ES-I3 (cell line): ENCODE results near the gene ARGLU1.

Experiments used
- H3K36me3 ChIP-seq: 2 replicates; pipeline ENCODE4 v1.6.1; 2013; ENCODE audit warnings: mild to moderate bottlenecking, low read length, control low read depth, moderate library complexity; ENCODE audit not compliant: insufficient read depth
- H3K4me1 ChIP-seq: 2 replicates; pipeline ENCODE4 v1.6.1; 2013; ENCODE audit warnings: mild to moderate bottlenecking, control low read depth, low read length; ENCODE audit not compliant: insufficient read depth
- H3K9ac ChIP-seq: 2 replicates; pipeline ENCODE4 v1.6.1; 2013; ENCODE audit warnings: low read depth, mild to moderate bottlenecking, low read length, moderate library complexity
- H3K9me3 ChIP-seq: 2 replicates; pipeline ENCODE4 v1.6.1; 2013; ENCODE audit warnings: mild to moderate bottlenecking, low read length, moderate library complexity; ENCODE audit not compliant: control insufficient read depth, insufficient read depth

The ARGLU1 gene

DNA sequence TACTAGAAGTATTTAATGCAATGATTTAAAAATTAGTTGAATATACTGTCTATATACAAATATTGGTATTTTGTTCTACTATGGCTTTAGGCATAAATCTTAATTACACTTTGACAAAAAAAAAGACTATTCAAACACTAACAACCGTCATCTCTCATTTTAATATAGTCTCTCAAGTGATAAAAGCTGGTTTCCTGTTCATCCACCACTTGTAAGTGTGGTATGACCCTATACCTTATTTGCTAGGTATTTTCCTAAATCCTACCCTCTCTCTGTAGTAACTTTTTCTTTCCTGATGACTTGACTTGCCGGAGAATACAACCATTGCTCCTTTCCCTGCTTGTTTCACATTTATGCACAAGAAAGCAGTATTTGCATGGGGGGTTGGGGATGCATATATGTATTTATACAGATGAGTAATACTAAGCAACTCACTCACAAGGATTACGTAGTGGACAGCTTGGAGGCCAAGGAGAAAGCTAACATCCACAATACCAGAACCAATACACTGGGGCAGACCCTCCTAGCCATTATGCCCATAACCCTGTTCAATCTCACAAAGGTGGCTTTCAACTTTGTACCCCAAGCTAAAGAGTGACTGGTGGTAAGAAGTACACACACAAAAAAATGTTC, 19.8 kb downstream of the ARGLU1 start:
- Histone ChIP-seq H3K36me3 (peaks cover 19% of the 10 kb centered on the region), H3K9me3 (no peaks in the 10 kb centered on the region), H3K9ac (no peak overlapping the region), H3K4me1 (no peaks in the 10 kb centered on the region)

DNA sequence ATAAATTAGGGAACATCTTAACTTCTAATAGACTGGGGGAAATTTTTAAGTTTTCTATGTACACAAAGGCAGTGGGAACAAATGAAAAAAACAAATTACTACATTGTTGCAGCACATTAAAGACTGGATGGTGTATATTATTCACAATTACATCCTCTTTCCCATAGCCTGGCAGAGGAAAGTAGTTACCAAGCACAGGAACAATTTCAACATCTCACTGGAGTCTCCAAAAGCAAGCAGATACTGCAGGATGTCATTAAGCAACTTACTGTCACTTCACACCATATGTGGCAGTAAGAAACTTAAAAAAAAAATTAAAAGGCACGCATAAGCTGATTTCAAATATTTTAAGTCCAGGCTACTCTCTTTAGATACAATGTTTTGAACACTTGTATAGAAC, 26.1 kb downstream of the ARGLU1 start:
- Histone ChIP-seq H3K36me3 (peaks cover 9% of the 10 kb centered on the region), H3K9ac (no peak overlapping the region), H3K9me3 (no peaks in the 10 kb centered on the region), H3K4me1 (peaks cover 12% of the 10 kb centered on the region)

DNA sequence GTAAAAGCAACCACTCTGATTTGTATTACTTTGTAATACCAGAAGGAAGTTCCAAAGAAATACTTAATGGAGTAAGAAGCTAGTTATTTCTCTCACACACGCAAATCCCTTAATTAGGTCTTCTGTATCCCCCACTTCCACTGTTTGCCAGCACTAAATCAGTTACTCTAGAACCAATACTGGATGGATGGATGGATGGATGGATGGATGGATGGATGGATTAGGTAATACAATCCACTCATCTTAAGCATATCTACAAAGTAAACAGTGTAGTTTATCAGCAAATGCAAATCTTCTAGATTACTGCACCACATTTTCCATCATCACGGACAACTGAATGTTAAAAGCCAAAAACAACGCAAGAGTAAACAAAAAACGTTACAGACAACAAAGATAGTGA, 27.3 kb downstream of the ARGLU1 start:
- H3K4me1 ChIP-seq, result peaks cover 12% of the 10 kb centered on the region
- H3K9me3 ChIP-seq, result no peaks in the 10 kb centered on the region
- no peak overlapping the region for H3K9ac ChIP-seq
- H3K36me3 ChIP-seq, result peaks cover 9% of the 10 kb centered on the region

DNA sequence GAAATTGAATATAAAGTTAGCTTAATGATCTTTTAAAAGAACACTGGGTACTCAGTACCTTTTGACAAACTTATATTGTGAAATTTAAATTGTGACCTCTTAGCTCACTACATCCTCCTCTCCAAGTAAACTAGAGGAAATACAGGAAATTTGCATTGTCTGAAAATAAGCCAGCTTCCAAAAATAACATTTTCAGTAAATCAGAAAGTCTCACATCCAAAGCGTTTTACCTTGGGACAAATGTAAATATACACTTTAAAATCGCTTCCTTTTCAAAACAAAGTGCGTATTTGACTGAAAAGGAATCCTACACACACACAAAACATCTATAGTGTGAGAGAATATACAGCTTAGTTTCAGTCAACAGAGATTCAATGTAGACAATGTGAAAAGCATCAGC, 30.4 kb downstream of the ARGLU1 start:
- Histone ChIP-seq H3K9me3 (no peaks in the 10 kb centered on the region), H3K9ac (no peak overlapping the region), H3K36me3 (no peaks in the 10 kb centered on the region), H3K4me1 (peaks cover 12% of the 10 kb centered on the region)

DNA sequence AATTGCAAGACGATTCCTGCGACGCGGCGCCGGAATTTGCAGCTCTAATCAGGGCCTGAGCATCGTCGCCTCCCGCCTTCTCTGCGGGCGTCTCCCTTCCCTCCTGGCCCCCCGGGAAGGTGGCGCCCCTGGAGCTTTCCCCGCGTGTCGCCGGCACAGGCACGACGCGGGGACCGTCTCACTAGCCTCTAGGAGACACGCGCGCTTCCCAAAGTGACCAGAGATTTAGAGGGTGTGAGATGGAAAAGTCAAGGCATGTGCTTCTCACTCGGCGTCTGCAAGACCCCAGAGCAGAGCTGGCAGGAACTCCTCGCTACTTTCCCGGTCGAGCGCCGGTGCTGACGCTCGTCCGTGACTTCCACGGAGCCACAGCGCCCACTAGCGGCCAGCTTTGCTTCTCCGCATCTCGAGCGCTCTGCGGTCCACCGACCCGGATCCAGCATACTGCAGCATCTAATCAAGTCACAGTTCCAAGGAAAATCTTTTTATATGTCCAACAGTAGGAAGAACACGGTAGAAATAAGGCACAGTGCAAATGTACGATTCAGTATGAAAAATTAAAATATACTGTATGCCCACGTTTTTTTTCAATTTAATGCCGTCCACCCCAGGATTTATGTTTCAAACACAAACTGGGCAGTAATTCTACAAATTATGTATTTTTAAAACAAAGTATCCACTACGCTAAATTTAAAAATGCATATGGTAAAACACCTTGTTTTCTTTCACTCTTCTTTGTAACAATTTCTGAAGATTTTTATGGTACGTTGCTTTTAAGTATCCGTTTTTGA, 31.5 kb downstream of the ARGLU1 start:
- Histone ChIP-seq H3K36me3 (no peaks in the 10 kb centered on the region), H3K9me3 (no peaks in the 10 kb centered on the region), H3K9ac (peak overlapping the region; percentile 76; the same call in 1 of the 2 replicates), H3K4me1 (peaks cover 19% of the 10 kb centered on the region)

DNA sequence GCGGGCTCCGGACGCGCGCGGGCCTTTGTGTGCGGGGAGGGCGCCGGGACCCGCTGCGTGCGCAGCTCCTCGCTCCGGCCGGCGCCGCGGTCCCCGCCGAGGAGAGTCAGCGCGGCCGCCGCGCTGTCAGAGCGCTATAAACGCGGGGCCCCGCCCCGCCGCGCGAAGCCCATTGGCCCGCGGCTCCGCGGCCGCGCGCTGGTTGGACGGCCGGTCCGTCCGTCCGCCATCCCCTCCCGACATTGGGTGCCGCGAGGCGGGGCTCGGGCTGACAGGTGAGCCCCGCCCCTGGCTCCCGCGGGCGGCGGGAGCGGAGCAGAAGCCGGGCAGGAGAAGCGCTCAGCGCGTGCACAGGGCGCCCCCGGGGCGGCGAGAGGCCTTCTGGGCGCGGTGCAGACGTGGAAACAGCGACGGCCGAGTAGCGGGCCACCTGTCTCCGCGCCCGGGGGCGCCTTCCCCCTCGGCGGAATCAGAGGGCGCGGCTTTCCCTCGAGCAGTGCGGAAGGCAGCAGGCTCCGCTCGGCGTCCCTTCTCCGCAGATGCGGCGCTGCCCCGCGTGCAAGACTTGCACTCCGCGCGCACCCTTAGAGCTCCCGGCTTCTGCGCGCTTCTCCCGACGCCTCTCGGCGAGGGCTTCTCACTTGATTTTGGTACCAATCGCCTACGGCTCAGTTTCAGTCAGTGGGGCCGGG, 32.2 kb downstream of the ARGLU1 start, which contains the start of gene EFNB2:
EFNB2 (minus strand) TSS at position 111 of the 692 bp plus-strand sequence. CDS start 698 bp downstream, outside the sequence.
- H3K9me3 ChIP-seq, result no peaks in the 10 kb centered on the region
- H3K36me3 ChIP-seq, result no peaks in the 10 kb centered on the region
- H3K9ac ChIP-seq, result peak within 1 kb of the TSS; percentile 76
- peaks cover 27% of the 10 kb centered on the region for H3K4me1 ChIP-seq

DNA sequence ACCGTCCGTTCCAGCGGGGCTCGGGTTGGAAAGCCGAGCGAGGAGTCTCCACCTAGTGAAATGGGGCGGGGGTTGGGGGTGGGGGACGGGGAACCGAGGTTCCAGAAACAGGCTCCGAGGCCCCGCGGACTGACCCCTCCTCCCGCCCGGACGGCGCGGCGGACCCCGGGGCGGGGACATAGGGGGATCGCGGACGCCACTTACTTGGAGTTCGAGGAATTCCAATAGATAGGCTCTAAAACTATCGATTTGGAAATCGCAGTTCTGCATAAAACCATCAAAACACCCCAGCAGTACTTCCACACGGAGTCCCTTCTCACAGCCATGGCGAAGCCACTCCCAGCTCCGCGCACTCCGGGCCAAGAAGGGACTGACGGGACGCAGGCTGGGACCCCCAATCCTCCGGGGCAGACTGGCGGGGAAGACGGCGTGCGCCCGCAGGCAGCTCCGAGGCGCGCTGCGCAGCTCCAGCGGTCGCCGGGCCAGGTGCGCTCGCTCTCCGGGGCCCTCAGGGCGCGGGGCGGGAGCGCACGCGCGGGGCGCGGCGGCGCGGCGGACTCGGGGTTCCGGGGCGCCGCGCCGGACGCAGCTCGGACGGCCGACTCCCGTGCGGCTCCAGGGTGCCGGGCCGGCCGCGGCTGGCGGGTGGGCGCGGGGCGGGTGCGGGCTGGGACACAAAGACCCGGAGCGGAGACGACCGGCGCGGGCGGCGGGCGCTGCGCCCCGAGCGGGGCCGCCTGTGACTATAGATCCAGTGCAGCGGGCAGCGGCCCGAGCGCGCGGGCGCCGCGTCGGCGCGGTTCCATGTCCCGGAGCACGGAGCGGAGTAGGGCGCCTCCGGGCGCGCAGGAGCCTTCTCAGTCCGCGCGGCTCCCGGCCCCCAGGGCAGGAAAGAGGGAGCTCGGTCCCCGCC, 33.0 kb downstream of the ARGLU1 start:
- Histone ChIP-seq H3K4me1 (peaks cover 35% of the 10 kb centered on the region), H3K36me3 (no peaks in the 10 kb centered on the region), H3K9me3 (no peaks in the 10 kb centered on the region), H3K9ac (peak overlapping the region; percentile 76)

DNA sequence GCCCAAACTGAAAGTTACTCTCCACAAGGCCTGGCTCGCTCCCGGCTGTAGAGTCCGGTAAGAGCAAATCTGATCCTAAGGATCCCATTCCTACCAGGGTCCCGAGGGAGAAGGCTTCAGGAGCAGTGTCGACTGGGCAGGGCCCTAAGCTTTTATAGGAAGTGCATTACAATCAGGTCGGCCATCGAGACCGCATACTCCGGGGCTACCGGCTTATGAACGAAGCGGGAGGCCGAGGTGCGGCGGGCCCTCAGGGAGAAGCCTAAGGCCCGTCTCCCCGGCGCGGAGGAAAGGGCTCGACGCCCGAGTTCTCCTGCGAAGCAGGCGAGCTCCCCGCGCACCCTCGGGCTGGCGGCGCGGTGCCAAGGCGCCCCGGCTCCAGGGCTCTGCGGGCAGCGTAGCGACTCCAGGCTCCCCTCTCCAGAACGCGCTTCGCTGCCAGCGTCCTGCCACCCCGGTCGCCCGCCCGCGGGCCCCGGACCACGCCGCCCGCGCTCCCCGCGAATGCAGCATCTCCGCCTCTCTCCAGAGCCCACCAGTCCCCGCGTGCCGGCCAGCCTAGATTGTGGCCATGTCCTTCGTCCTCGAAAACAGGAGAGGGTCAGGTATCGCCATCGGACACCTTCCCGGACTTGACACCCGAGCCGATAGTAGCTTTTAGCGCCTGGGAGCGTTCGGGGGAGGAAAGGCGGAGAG, 33.8 kb downstream of the ARGLU1 start:
- H3K9me3 ChIP-seq, result no peaks in the 10 kb centered on the region
- peaks cover 43% of the 10 kb centered on the region for H3K4me1 ChIP-seq
- peak overlapping the region; percentile 76 for H3K9ac ChIP-seq

DNA sequence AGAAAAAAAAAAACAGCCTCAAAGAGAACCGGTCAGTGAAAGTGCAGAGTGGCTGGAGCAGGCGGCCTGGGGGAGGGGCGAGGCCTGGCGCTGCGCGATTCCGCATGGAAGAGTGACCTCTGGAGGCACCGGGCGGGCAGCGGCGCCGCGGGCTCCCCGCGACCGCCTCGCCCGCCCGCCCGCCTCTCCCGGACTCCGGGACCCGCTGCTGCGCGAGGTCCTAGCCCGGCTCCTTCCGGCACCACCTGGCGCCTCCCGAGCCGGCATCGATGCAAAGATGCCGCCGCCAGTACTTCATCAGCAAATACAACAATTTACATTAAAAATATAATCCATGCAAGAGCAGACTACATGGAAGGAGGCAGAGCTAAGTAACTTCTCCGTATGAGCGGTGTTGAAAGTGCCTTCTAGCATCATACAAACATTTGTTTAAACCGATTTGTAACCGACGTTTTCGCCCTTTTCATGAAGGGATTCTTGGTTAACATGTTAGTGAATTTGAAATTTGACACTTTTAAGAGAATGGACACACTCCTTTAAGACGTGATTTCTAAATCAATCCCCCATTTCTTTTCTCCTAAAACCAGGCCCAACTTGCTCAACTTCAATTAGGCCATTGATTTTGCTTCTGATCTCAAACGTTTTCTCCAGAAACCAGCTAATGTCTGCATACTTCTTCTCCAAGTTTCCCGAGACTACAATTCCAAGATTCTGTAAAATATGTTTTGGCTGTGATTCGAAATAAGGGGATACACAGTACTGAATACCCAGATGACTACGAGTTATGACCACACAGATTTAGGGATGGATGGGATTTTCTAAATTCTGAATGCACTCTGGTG, 34.6 kb downstream of the ARGLU1 start:
- Histone ChIP-seq H3K9ac (peak overlapping the region; percentile 76), H3K9me3 (no peaks in the 10 kb centered on the region), H3K36me3 (no peaks in the 10 kb centered on the region), H3K4me1 (peaks cover 50% of the 10 kb centered on the region)

More for the DNA sequence above, 33.8 kb downstream of the ARGLU1 start:
- H3K36me3 ChIP-seq, result no peaks in the 10 kb centered on the region

DNA sequence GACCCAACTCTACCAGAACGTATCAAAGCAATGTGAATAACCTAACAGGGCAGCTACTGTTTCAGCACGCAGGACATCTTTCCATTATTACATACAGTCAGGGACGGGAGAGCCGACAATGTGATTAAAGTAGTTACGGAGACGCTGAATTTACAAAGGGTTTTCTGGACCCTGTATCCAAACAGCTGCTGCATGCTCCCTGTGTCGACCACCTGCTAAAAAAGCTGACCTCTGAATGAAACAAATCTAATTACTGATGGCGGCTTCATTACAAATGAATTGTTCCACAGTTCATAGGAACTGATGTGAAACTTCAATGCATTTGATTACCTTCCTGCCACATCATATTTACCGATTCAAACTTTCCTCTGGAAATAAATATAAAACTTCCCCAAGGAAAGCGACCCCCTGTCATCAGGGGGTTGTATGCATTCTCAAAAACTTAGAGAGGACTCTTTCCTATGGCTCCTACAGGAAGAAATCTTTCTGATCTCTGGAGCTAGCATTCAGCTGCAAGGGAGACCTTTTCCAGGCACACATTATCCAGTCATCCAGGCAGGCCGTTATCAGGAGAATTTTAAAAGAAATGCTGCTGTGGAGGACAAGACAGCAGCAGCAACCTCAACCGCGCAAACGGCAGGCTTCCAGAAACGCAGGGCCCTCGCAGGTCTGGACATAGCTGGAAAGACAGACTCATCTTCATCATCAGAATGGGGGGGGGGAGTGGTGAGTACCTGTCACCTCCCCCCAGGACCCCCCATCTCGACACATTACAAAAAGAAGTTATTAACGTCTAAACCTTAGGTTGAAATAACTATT, 35.6 kb downstream of the ARGLU1 start:
- Histone ChIP-seq H3K9me3 (no peaks in the 10 kb centered on the region), H3K4me1 (peaks cover 53% of the 10 kb centered on the region), H3K36me3 (no peaks in the 10 kb centered on the region), H3K9ac (peak overlapping the region; percentile 76; the same call in 1 of the 2 replicates)

DNA sequence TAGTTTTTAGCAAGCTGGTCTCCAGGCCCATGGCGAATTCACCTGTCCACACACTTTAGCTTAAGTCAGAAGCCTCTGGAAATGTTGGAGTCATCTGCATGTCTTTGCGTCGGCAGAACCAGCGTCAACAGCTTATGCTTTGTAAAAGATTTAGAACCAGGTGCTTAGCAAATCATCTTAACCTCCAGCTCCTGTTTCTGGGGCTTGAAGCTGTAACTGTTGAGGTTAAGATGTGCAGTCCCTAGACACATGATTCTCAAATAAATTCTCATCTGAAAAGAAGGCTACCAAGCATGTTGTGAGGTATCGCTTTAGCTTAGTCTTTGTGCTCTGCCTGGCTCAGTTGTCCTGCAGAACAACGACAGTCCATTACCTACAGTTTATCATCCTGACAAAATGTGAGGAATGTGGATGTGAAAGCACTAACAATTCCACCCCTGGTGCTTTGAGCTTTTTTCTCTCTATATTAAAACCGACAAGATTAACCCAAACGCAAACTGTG, 36.9 kb downstream of the ARGLU1 start:
- Histone ChIP-seq H3K36me3 (no peaks in the 10 kb centered on the region), H3K4me1 (peaks cover 61% of the 10 kb centered on the region), H3K9me3 (no peaks in the 10 kb centered on the region), H3K9ac (peak overlapping the region; percentile 4; the same call in 1 of the 2 replicates)
